ENCODE results near the gene SELENON. TPM values are rescaled to one million over a fixed set of nuclear protein-coding genes. Genes with fewer than 3 reads are reported as not detected.

The SELENON gene
- total and polyA plus RNA-seq, 9 of the 15 experiments (the other 6 are each of a cell fraction or from before 2014, with no cell fraction given) = 0.43 to 26.7 (median 7.0) TPM

- peak; percentile 61; the same call in 1 of the 2 replicates for TF ChIP-seq ZBTB40 (IDR thresholded peaks at IDR 0.05)
- no peak for TF ChIP-seq ZBTB40 (CRISPR knock-in tag; IDR thresholded peaks at IDR 0.05)
- TF ChIP-seq ZBED1 (IDR thresholded peaks at IDR 0.05) = 0 out of 2 replicates have a peak, but pooled peaks have one; percentile 8
- peak; percentile 77; the same call in 1 of the 2 replicates for TF ChIP-seq MXI1 (IDR thresholded peaks at IDR 0.05; ENCODE audit: low read depth, low read length)
- TF ChIP-seq ARID3A (IDR thresholded peaks at IDR 0.05; ENCODE audit: borderline replicate concordance, low read depth, low read length) = no peak
- TF ChIP-seq ZNF445 (CRISPR knock-in tag; IDR thresholded peaks at IDR 0.05; ENCODE audit: low read depth) = no peak
- TF ChIP-seq, protein P1, sequence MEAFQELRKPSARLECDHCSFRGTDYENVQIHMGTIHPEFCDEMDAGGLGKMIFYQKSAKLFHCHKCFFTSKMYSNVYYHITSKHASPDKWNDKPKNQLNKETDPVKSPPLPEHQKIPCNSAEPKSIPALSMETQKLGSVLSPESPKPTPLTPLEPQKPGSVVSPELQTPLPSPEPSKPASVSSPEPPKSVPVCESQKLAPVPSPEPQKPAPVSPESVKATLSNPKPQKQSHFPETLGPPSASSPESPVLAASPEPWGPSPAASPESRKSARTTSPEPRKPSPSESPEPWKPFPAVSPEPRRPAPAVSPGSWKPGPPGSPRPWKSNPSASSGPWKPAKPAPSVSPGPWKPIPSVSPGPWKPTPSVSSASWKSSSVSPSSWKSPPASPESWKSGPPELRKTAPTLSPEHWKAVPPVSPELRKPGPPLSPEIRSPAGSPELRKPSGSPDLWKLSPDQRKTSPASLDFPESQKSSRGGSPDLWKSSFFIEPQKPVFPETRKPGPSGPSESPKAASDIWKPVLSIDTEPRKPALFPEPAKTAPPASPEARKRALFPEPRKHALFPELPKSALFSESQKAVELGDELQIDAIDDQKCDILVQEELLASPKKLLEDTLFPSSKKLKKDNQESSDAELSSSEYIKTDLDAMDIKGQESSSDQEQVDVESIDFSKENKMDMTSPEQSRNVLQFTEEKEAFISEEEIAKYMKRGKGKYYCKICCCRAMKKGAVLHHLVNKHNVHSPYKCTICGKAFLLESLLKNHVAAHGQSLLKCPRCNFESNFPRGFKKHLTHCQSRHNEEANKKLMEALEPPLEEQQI (IDR thresholded peaks at IDR 0.05) = no peak
- TF ChIP-seq TRIM28 (IDR thresholded peaks at IDR 0.05) = no peak; the same call in 1 of the 2 replicates
- TF ChIP-seq KDM2B (CRISPR knock-in tag; IDR thresholded peaks at IDR 0.05) = no peak
- TF ChIP-seq PTBP1 (IDR thresholded peaks at IDR 0.05; ENCODE audit: low read depth, low read length) = no peak
- TF ChIP-seq MEIS2 (IDR thresholded peaks at IDR 0.05; ENCODE audit: partially characterized antibody) = peak; percentile 56
- peak; percentile 99 for TF ChIP-seq LARP7 (IDR thresholded peaks at IDR 0.05)
- peak; percentile 81 for TF ChIP-seq TAF7 (tag; IDR thresholded peaks at IDR 0.05)
- no peak for TF ChIP-seq ZNF778 (CRISPR knock-in tag; IDR thresholded peaks at IDR 0.05)
- no peak for TF ChIP-seq GABPA (tag; conservative IDR thresholded peaks at IDR 0.05; ENCODE audit: low read depth)
These were observed 59.2 kb downstream of the SELENON start, which contains the start of gene AUNIP (continued) for GRCh38 chr1:25858906-25859789.

Measured in K562 (cell line).